Immature natural killer cell (primary cell): ENCODE results near the gene POLD4. TPM values are rescaled to one million over a fixed set of nuclear protein-coding genes. Genes with fewer than 3 reads are reported as not detected.

Experiments
- DNase-seq, 3 donors: peaks; one replicate each; pipeline ENCODE4 v3.0.0; 2022; ENCODE audit warnings: mixed read lengths in 1 of 3
- H3K27ac Mint-ChIP-seq, 6 donors: one replicate each; pipeline ENCODE4 v1.8.0; 2020; ENCODE audit warnings: mixed read lengths in 6 of 6, mild to moderate bottlenecking in 5 of 6, inconsistent platforms in 4 of 6, moderate library complexity in 3 of 6
- H3K27me3 Mint-ChIP-seq, 3 donors: one replicate each; pipeline ENCODE4 v1.8.0; 2020 to 2021; ENCODE audit warnings: low read depth in 3 of 3, mild to moderate bottlenecking in 3 of 3, mixed read lengths in 3 of 3, moderate library complexity in 3 of 3, inconsistent platforms in 1 of 3
- H3K36me3 Mint-ChIP-seq, 3 donors: one replicate each; pipeline ENCODE4 v1.8.0; 2020; ENCODE audit warnings: mixed read lengths in 3 of 3, inconsistent platforms in 2 of 3, mild to moderate bottlenecking in 2 of 3
- H3K4me1 Mint-ChIP-seq, 2 donors: one replicate each; pipeline ENCODE4 v1.8.0; 2020; ENCODE audit warnings: inconsistent platforms in 2 of 2, mild to moderate bottlenecking in 2 of 2, mixed read lengths in 2 of 2, moderate library complexity in 1 of 2
- H3K4me3 Mint-ChIP-seq, 5 donors: one replicate each; pipeline ENCODE4 v1.8.0; 2020; ENCODE audit warnings: mild to moderate bottlenecking in 5 of 5, mixed read lengths in 5 of 5, inconsistent platforms in 3 of 5, moderate library complexity in 3 of 5
- H3K9me3 Mint-ChIP-seq, 6 donors: one replicate each; pipeline ENCODE4 v1.8.0; 2020; ENCODE audit warnings: mild to moderate bottlenecking in 6 of 6, mixed read lengths in 6 of 6, inconsistent platforms in 4 of 6, moderate library complexity in 3 of 6
- polyA plus RNA-seq, 3 donors: library from polyadenylated mRNA; unstranded; fragments of 300-500 nt; fragmentation: Illumina TruSeq; gene quantifications; one replicate each; pipeline ENCODE4 v1.2.3, GENCODE V29; 2021

POLD4 gene
- polyA plus RNA-seq, 3 donors from 2014 or later: 86.1 to 131 (median 118) TPM

- peaks cover 5 to 14% (median 10%) of the 10 kb centered on the region in 3 donors for H3K27me3 Mint-ChIP-seq
- H3K27ac Mint-ChIP-seq: no peak overlapping the region
Observed at GRCh38 chr11:67357831-67358670, 4.7 kb upstream of the POLD4 start.

DNA sequence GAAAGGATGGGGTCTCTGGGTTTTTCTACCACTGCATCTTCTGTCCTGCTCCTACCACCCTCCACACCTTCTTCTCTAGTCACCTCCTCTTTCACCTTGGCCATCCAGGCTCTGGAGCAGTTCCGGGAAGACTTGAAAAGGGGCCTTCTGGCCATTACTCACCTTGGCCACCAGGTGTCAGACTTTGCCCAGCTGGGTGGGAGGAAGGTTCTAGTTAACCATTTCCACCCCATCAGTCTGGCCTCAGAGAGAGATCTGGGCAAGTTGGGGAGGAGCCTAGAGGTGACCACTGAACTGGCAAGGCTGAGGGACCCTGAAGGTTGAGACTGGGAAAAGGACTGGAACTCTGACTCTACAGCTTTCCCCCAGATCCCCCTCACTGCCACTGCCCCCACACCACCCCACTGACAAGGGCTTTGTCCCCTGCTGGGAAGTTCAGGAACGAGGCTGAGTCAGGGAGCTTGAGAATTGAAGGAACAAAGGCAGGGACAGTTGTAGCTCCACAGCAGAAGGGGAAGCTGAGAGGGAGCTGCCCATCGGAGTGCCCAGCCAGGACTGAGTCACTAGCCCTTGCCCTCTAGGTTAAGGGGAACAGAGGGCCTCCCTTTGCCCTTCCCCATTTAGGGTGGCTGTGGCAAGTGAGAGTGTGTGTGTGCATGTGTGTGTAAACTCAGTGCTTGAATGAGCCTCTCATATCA, 3.7 kb upstream of the POLD4 start:
- Mint-ChIP-seq H3K4me1 (peaks cover 26% of the 10 kb centered on the region in 2 donors), H3K27me3 (peaks cover 5 to 18% (median 14%) of the 10 kb centered on the region in 3 donors), H3K27ac (peak overlapping the region in 3 of 6 donors; percentile 5 to 82 (median 72)), H3K4me3 (no peak overlapping the region), H3K36me3 (no peaks in the 10 kb centered on the region), H3K9me3 (no peaks in the 10 kb centered on the region)
- peak; percentile 70 to 75 (median 73) for DNase-seq

More at GRCh38 chr11:67357831-67358670, 4.7 kb upstream of the POLD4 start:
- H3K4me1 Mint-ChIP-seq: peaks cover 21 to 23% of the 10 kb centered on the region in 2 donors
- H3K4me3 Mint-ChIP-seq: no peak overlapping the region
- H3K36me3 Mint-ChIP-seq: peaks cover 0 to 5% (median 0%) of the 10 kb centered on the region in 3 donors
- DNase-seq: no peak
- no peaks in the 10 kb centered on the region for H3K9me3 Mint-ChIP-seq

GRCh38 chr11:67356387-67356863, 3.1 kb upstream of the POLD4 start:
- Mint-ChIP-seq H3K4me3 (no peak overlapping the region), H3K27me3 (peaks cover 5 to 20% (median 15%) of the 10 kb centered on the region in 3 donors), H3K27ac (peak overlapping the region in 3 of 6 donors; percentile 5 to 82 (median 72)), H3K36me3 (no peaks in the 10 kb centered on the region), H3K4me1 (peaks cover 31 to 32% of the 10 kb centered on the region in 2 donors), H3K9me3 (no peaks in the 10 kb centered on the region)
- DNase-seq: no peak

GRCh38 chr11:67355794-67356386, 2.5 kb upstream of the POLD4 start:
- Mint-ChIP-seq H3K4me3 (no peak overlapping the region), H3K36me3 (no peaks in the 10 kb centered on the region), H3K9me3 (no peaks in the 10 kb centered on the region), H3K4me1 (peaks cover 36 to 37% of the 10 kb centered on the region in 2 donors), H3K27ac (peak overlapping the region in 1 of 6 donors; percentile 80), H3K27me3 (peaks cover 9 to 22% (median 18%) of the 10 kb centered on the region in 3 donors)
- no peak for DNase-seq

DNA sequence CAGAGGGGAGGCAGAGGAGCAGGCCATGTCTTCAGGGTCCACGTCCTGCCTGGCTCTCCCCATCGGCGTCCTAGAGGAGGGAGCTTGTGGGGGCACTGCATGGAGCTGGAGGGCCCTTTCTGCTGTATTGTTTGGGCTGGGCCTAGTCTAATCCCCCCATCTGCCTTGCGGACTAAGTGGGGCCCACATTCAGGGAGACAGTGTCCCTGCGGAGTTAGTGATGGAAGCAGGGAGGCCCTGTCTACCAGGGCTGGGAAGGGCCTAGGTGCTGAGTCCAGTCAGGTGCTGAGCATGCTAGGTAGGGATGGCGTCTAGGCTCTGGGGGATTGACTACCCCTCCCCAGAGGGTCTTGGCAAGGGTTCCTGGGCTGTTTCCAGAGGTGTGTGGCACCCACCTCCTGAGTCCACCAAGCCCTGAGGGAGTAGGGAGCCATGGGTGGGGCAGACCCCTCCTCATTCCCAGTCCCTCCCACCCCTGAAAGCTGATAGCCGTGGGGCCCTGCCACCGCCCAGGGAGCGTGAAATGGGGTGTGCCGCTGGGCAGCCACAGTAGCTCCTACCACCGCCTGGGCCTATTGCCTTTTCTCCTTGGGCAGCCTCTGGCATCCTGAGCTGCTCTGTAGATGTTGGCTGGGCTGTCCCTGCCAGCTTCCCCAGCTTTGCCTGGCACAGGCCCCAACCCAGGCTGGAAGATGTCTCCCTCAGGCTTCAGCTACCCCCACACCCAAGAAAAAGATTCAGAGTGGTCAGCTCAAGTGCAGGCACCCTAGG, 1.9 kb upstream of the POLD4 start:
- peaks cover 9 to 22% (median 18%) of the 10 kb centered on the region in 3 donors for H3K27me3 Mint-ChIP-seq
- peak overlapping the region; percentile 26 to 100 (median 84) for H3K27ac Mint-ChIP-seq
- H3K36me3 Mint-ChIP-seq: no peaks in the 10 kb centered on the region
- DNase-seq: no peak
- H3K4me1 Mint-ChIP-seq: peaks cover 37 to 38% of the 10 kb centered on the region in 2 donors
- H3K4me3 Mint-ChIP-seq: no peak overlapping the region
- no peaks in the 10 kb centered on the region for H3K9me3 Mint-ChIP-seq

GRCh38 chr11:67354075-67355022, 1.0 kb upstream of the POLD4 start:
- Mint-ChIP-seq H3K27ac (peak overlapping the region; percentile 96 to 100 (median 98)), H3K9me3 (no peaks in the 10 kb centered on the region), H3K4me3 (peak overlapping the region; percentile 90 to 99 (median 96)), H3K36me3 (no peaks in the 10 kb centered on the region), H3K4me1 (peaks cover 38 to 39% of the 10 kb centered on the region in 2 donors), H3K27me3 (peaks cover 9 to 21% (median 18%) of the 10 kb centered on the region in 3 donors)
- DNase-seq: no peak

- no peak for DNase-seq
- peaks cover 9 to 17% (median 15%) of the 10 kb centered on the region in 3 donors for H3K27me3 Mint-ChIP-seq
- H3K4me3 Mint-ChIP-seq: peak overlapping the region; percentile 90 to 99 (median 96)
- H3K4me1 Mint-ChIP-seq: peaks cover 38 to 39% of the 10 kb centered on the region in 2 donors
- H3K9me3 Mint-ChIP-seq: no peaks in the 10 kb centered on the region
- H3K27ac Mint-ChIP-seq: peak overlapping the region; percentile 96 to 100 (median 98)
- no peaks in the 10 kb centered on the region for H3K36me3 Mint-ChIP-seq
Observed at GRCh38 chr11:67352546-67353316, 615 bp downstream of the POLD4 start.

- Mint-ChIP-seq H3K27me3 (peaks cover 10 to 15% (median 15%) of the 10 kb centered on the region in 3 donors), H3K4me3 (peak overlapping the region; percentile 61 to 77 (median 75)), H3K4me1 (peaks cover 31 to 33% of the 10 kb centered on the region in 2 donors), H3K36me3 (no peaks in the 10 kb centered on the region), H3K27ac (peak overlapping the region; percentile 83 to 97 (median 91)), H3K9me3 (no peaks in the 10 kb centered on the region)
- DNase-seq: peak; percentile 63 to 69 (median 66)
Observed at GRCh38 chr11:67351275-67352005, 1.9 kb downstream of the POLD4 start.

- H3K27me3 Mint-ChIP-seq: peaks cover 10 to 15% (median 15%) of the 10 kb centered on the region in 3 donors
Observed at GRCh38 chr11:67349928-67350465, 3.3 kb downstream of the POLD4 start.

DNA sequence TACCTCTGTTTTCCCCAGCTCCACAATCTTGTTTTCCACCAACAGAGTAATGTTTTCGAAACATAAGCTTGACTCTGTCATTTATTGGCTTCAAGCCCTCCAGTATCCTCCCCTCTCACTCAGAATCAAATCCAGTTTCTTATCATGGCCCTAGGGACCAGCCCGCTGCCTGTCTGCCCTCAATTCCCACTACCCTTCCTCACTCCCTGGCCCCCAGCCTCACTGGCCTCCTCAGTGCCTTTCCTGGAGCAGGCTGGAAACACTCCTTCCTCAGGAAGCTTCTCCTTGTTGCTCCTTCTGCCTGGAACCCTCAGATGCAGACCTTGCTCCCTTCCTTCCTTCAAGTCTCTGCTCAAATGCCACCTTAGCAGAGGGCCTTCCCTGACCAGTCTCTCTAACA, 3.9 kb downstream of the POLD4 start:
- no peak for DNase-seq
- Mint-ChIP-seq H3K27me3 (peaks cover 10 to 15% (median 15%) of the 10 kb centered on the region in 3 donors), H3K9me3 (no peaks in the 10 kb centered on the region), H3K36me3 (no peaks in the 10 kb centered on the region), H3K4me3 (no peak overlapping the region), H3K4me1 (peaks cover 30 to 32% of the 10 kb centered on the region in 2 donors), H3K27ac (peak overlapping the region in 1 of 6 donors; percentile 26)

More at GRCh38 chr11:67349928-67350465, 3.3 kb downstream of the POLD4 start:
- Mint-ChIP-seq H3K4me1 (peaks cover 31 to 33% of the 10 kb centered on the region in 2 donors), H3K27ac (peak overlapping the region in 2 of 6 donors; percentile 26 to 55), H3K36me3 (no peaks in the 10 kb centered on the region), H3K4me3 (no peak overlapping the region), H3K9me3 (no peaks in the 10 kb centered on the region)
- no peak for DNase-seq

- Mint-ChIP-seq H3K4me3 (no peak overlapping the region), H3K9me3 (no peaks in the 10 kb centered on the region), H3K4me1 (peaks cover 26 to 28% of the 10 kb centered on the region in 2 donors), H3K27ac (peak overlapping the region in 1 of 6 donors; percentile 12), H3K36me3 (no peaks in the 10 kb centered on the region), H3K27me3 (peaks cover 10 to 15% (median 13%) of the 10 kb centered on the region in 3 donors)
- DNase-seq: no peak
Observed at GRCh38 chr11:67349036-67349435, 4.3 kb downstream of the POLD4 start.
